OCI-M2 (cell line): ENCODE measurements around the gene MAGI3.

Experiments used
- DNase-seq: peaks from one replicate; lab custom pipeline; 2025; ENCODE audit not compliant: unreplicated experiment; lab: John Stamatoyannopoulos, UW

MAGI3 gene

GRCh38 chr1:113389953-113390834, at the start of gene MAGI3:
TSS of gene MAGI3 (plus strand) at chr1:113390515. CDS start at chr1:113391034, 519 bp downstream.
- peak; percentile 64 for DNase-seq

GRCh38 chr1:113353580-113353979, 36.7 kb upstream of the MAGI3 start:
- DNase-seq, result no peak

- no peak for DNase-seq
Observed at GRCh38 chr1:113363935-113364334, 26.4 kb upstream of the MAGI3 start.

- no peak for DNase-seq
Observed at GRCh38 chr1:113369040-113369439, 21.3 kb upstream of the MAGI3 start.

- no peak for DNase-seq
Observed at GRCh38 chr1:113369699-113370098, 20.6 kb upstream of the MAGI3 start.

- DNase-seq, result no peak
Observed at GRCh38 chr1:113370868-113371267, 19.4 kb upstream of the MAGI3 start.

GRCh38 chr1:113372546-113372945, 17.8 kb upstream of the MAGI3 start:
- no peak for DNase-seq

GRCh38 chr1:113373644-113374043, 16.7 kb upstream of the MAGI3 start:
- no peak for DNase-seq

- DNase-seq, result no peak
Observed at GRCh38 chr1:113375878-113376277, 14.4 kb upstream of the MAGI3 start.

GRCh38 chr1:113380075-113380474, 10.2 kb upstream of the MAGI3 start:
- DNase-seq, result no peak

GRCh38 chr1:113388017-113388620, 2.2 kb upstream of the MAGI3 start:
- DNase-seq, result no peak

- DNase-seq, result peak; percentile 41
Observed at GRCh38 chr1:113388621-113389358, 1.5 kb upstream of the MAGI3 start.

GRCh38 chr1:113389359-113389952, 859 bp upstream of the MAGI3 start:
- no peak for DNase-seq

- DNase-seq, result no peak
Observed at GRCh38 chr1:113390871-113391648, 745 bp downstream of the MAGI3 start.

- DNase-seq, result no peak
Observed at GRCh38 chr1:113391649-113392271, 1.4 kb downstream of the MAGI3 start.

- no peak for DNase-seq
Observed at GRCh38 chr1:113392541-113393128, 2.3 kb downstream of the MAGI3 start.

GRCh38 chr1:113394043-113394862, 3.9 kb downstream of the MAGI3 start:
- no peak for DNase-seq

GRCh38 chr1:113394863-113395259, 4.5 kb downstream of the MAGI3 start:
- no peak for DNase-seq

- no peak for DNase-seq
Observed at GRCh38 chr1:113396102-113396501, 5.8 kb downstream of the MAGI3 start.
